Measurements from ENCODE around the gene MIER3. TPM values are rescaled to one million over a fixed set of nuclear protein-coding genes. Genes with fewer than 3 reads are reported as not detected.

Gene MIER3
- total RNA-seq, 2 donors from 2014 or later: 11.2 to 20.4 TPM

DNA sequence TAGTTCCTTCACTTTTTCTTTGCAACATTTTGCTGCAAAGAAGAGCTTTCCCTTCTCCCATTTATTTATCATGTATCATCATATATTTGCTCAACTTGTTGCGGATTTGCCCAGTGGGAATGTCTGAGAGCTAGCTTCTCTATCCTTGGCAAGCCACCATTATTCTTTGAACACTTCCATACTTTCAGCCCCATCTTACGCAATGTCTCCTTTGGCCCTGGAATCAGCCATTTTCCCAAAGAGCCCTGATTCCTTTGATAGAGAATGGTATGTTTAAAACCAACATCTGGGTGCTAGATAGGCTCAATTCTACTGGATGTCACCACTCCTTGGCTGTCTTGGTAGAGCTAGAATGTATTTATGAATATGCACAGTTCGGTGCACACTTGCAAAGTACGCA is 55.2 kb downstream of the MIER3 start:
- Histone ChIP-seq H3K4me1 (no peaks in the 10 kb centered on the region), H3K36me3 (peaks cover 11% of the 10 kb centered on the region), H3K4me3 (no peak overlapping the region), H3K9me3 (no peaks in the 10 kb centered on the region), H3K27ac (no peak overlapping the region), H3K27me3 (no peaks in the 10 kb centered on the region)
- no peak for TF ChIP-seq CTCF (IDR thresholded peaks at IDR 0.05)
- DNase-seq (ENCODE audit: low spot score): no peak

- H3K36me3 ChIP-seq: peaks cover 19% of the 10 kb centered on the region
- no peaks in the 10 kb centered on the region for H3K4me1 ChIP-seq
- no peak for DNase-seq (ENCODE audit: low spot score)
Measured at GRCh38 chr5:56893251-56893951, 58.5 kb downstream of the MIER3 start.

GRCh38 chr5:56881571-56881970 is 70.4 kb downstream of the MIER3 start:
- Histone ChIP-seq H3K4me1 (no peaks in the 10 kb centered on the region), H3K4me3 (no peak overlapping the region), H3K36me3 (peaks cover 53% of the 10 kb centered on the region), H3K9me3 (no peaks in the 10 kb centered on the region), H3K27me3 (no peaks in the 10 kb centered on the region), H3K27ac (no peak overlapping the region)
- no peak for TF ChIP-seq CTCF (IDR thresholded peaks at IDR 0.05)
- no peak for DNase-seq (ENCODE audit: low spot score)

More at GRCh38 chr5:56893251-56893951, 58.5 kb downstream of the MIER3 start:
- Histone ChIP-seq H3K27me3 (no peaks in the 10 kb centered on the region), H3K9me3 (no peaks in the 10 kb centered on the region), H3K27ac (no peak overlapping the region), H3K4me3 (no peak overlapping the region)
- no peak for TF ChIP-seq CTCF (IDR thresholded peaks at IDR 0.05)

DNA sequence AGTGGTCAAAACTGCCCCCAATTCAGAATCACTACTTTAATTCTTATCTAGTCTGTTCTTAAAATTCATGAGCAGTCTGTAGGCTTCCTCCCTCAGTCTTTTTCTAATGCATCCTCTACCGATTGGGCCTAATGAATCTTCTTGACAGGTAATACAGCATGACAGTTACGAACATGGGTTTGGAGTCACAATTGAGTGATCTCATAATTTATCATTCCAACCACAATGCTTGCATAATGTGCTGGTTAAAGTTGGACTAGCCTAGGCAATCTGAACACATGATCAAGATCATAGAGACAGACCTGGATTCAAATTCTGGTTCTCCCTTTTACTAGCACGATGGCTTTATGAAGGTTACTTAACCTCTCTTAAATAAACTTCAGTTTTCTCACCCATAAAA is 75.6 kb downstream of the MIER3 start:
- no peaks in the 10 kb centered on the region for H3K4me1 ChIP-seq
- no peak overlapping the region for H3K27ac ChIP-seq
- H3K36me3 ChIP-seq: peaks cover 33% of the 10 kb centered on the region
- no peak overlapping the region for H3K4me3 ChIP-seq
- no peak for TF ChIP-seq CTCF (IDR thresholded peaks at IDR 0.05)
- DNase-seq (ENCODE audit: low spot score): no peak
- no peaks in the 10 kb centered on the region for H3K9me3 ChIP-seq
- H3K27me3 ChIP-seq: no peaks in the 10 kb centered on the region

GRCh38 chr5:56873056-56873455 is 78.9 kb downstream of the MIER3 start:
- Histone ChIP-seq H3K4me1 (no peaks in the 10 kb centered on the region), H3K27ac (no peak overlapping the region), H3K36me3 (peaks cover 37% of the 10 kb centered on the region), H3K4me3 (no peak overlapping the region), H3K9me3 (no peaks in the 10 kb centered on the region), H3K27me3 (no peaks in the 10 kb centered on the region)
- TF ChIP-seq CTCF (IDR thresholded peaks at IDR 0.05): no peak
- DNase-seq (ENCODE audit: low spot score): no peak

- Histone ChIP-seq H3K27me3 (no peaks in the 10 kb centered on the region), H3K4me3 (no peak overlapping the region), H3K4me1 (no peaks in the 10 kb centered on the region), H3K27ac (no peak overlapping the region), H3K9me3 (no peaks in the 10 kb centered on the region), H3K36me3 (peaks cover 37% of the 10 kb centered on the region)
- no peak for DNase-seq (ENCODE audit: low spot score)
- TF ChIP-seq CTCF (IDR thresholded peaks at IDR 0.05): no peak
Measured at GRCh38 chr5:56871777-56872176, 80.1 kb downstream of the MIER3 start.
